Prostate gland (tissue), 2 donors: ENCODE results near the gene JMJD1C. TPM values are rescaled to one million over a fixed set of nuclear protein-coding genes. Genes with fewer than 3 reads are reported as not detected.
"Not testable (repeated sequence)": the region's sequence is repeated elsewhere in the genome, so short reads cannot be mapped to it uniquely, and the experiment has no call there.

Experiments used
- DNase-seq: peaks from one replicate; pipeline ENCODE4 v3.0.0-alpha.2; 2019; ENCODE audit warnings: low spot score
- H3K27ac ChIP-seq, 2 donors: fragments of 200-600 bp; sonication (generic); 2 replicates each; pipeline ENCODE4 v1.5.1; 2017 to 2019
- H3K27me3 ChIP-seq: fragments of 200-600 bp; sonication (generic); replicated peaks from 2 replicates; pipeline ENCODE4 v1.5.1; 2019; ENCODE audit not compliant: insufficient read depth
- H3K36me3 ChIP-seq, 2 donors: fragments of 200-600 bp; sonication (generic); 1 replicate in 1 of 2; 2 replicates in 1 of 2; pipeline versions ENCODE4 v1.5.1 to v1.8.1; 2017 to 2019
- H3K4me1 ChIP-seq: fragments of 200-600 bp; sonication (generic); replicated peaks from 2 replicates; pipeline ENCODE4 v1.5.1; 2019
- H3K4me3 ChIP-seq, 2 donors: fragments of 200-600 bp; sonication (generic); 2 replicates each; pipeline ENCODE4 v1.5.1; 2017 to 2019
- H3K9me3 ChIP-seq: fragments of 200-600 bp; sonication (generic); 2 replicates; pipeline ENCODE4 v1.5.1; 2017
- CTCF ChIP-seq, 4 experiments: fragments of 200-600 bp in 2 of 4; fragments of 450-650 bp in 2 of 4; sonication (generic) in 2 of 4; IDR thresholded peaks; 1 replicate in 3 of 4; 2 replicates in 1 of 4; pipeline ENCODE4 v1.5.1; 2016 to 2019; ENCODE audit warnings: antibody characterized with exemption in 4 of 4, mild to moderate bottlenecking in 2 of 4, moderate library complexity in 2 of 4
- POLR2A ChIP-seq: fragments of 450-650 bp; IDR thresholded peaks from one replicate; pipeline ENCODE4 v1.6.1; 2016; ENCODE audit warnings: antibody characterized with exemption, mild to moderate bottlenecking
- POLR2AphosphoS5 ChIP-seq: sonication (generic); formaldehyde crosslinking; IDR thresholded peaks from one replicate; pipeline ENCODE4 v1.6.1; 2017; ENCODE audit warnings: antibody characterized with exemption
- WGBS: methylation state at CpG from one replicate; pipeline ENCODE4 v1.1.5; 2018; 5-methylcytosine and 5-hydroxymethylcytosine counted together
- intact Hi-C: fragments of 100-400 bp; cut with DNase I; formaldehyde crosslinking; loops from one replicate; pipeline ENCODE4 v1.14.2; 2022
- total RNA-seq, 2 donors: library from RNA; depleted of rRNA; stranded (reverse); fragments of >200 nt; gene quantifications; one replicate each; pipeline ENCODE4 v1.1.0, GENCODE V29; 2016

The JMJD1C gene
- total RNA-seq, 2 donors from 2014 or later: 66.9 to 97.9 TPM

- TF ChIP-seq POLR2A (no peak), POLR2AphosphoS5 (no peak), CTCF (IDR thresholded peaks at IDR 0.05) (no peak)
- intact Hi-C loops: no loop called here
- H3K9me3 ChIP-seq: no peaks in the 10 kb centered on the region
- no peak for DNase-seq
- H3K27me3 ChIP-seq: no peaks in the 10 kb centered on the region
- no peaks in the 10 kb centered on the region for H3K4me1 ChIP-seq
- H3K27ac ChIP-seq: no peak overlapping the region
- no peak overlapping the region for H3K4me3 ChIP-seq
- 90% methylated on average over 1 of the region's 1 CpG for WGBS
- no peaks in the 10 kb centered on the region for H3K36me3 ChIP-seq
Measured at GRCh38 chr10:63344269-63344668, 121.5 kb downstream of the JMJD1C start.

GRCh38 chr10:63343476-63343875 is 122.3 kb downstream of the JMJD1C start:
- Histone ChIP-seq H3K4me1 (no peaks in the 10 kb centered on the region), H3K27ac (no peak overlapping the region), H3K4me3 (no peak overlapping the region), H3K9me3 (no peaks in the 10 kb centered on the region), H3K36me3 (no peaks in the 10 kb centered on the region), H3K27me3 (no peaks in the 10 kb centered on the region)
- TF ChIP-seq POLR2AphosphoS5 (no peak), CTCF (IDR thresholded peaks at IDR 0.05) (no peak), POLR2A (no peak)
- WGBS: 94% methylated on average over 4 of the region's 4 CpGs
- DNase-seq: no peak
- intact Hi-C loops: no loop called here

- H3K9me3 ChIP-seq, H3K27ac ChIP-seq, H3K27me3 ChIP-seq, intact Hi-C loops, H3K36me3 ChIP-seq, DNase-seq, H3K4me1 ChIP-seq, H3K4me3 ChIP-seq: not testable (repeated sequence)
- whole genome bisulfite sequencing: 96% methylated on average over 7 of the region's 7 CpGs
Measured at GRCh38 chr10:63339640-63340039, 126.1 kb downstream of the JMJD1C start.

GRCh38 chr10:63337455-63338251 is 128.1 kb downstream of the JMJD1C start:
- Histone ChIP-seq H3K36me3 (no peaks in the 10 kb centered on the region), H3K4me1 (no peaks in the 10 kb centered on the region), H3K4me3 (no peak overlapping the region), H3K27me3 (no peaks in the 10 kb centered on the region), H3K27ac (no peak overlapping the region), H3K9me3 (no peaks in the 10 kb centered on the region)
- no peak for DNase-seq
- TF ChIP-seq CTCF (IDR thresholded peaks at IDR 0.05): no peak
- intact Hi-C loops: no loop called here
- 97% methylated on average over 4 of the region's 4 CpGs for WGBS

GRCh38 chr10:63331586-63331985 is 134.2 kb downstream of the JMJD1C start:
- Histone ChIP-seq H3K4me1 (no peaks in the 10 kb centered on the region), H3K9me3 (no peaks in the 10 kb centered on the region), H3K36me3 (no peaks in the 10 kb centered on the region), H3K27me3 (no peaks in the 10 kb centered on the region), H3K4me3 (no peak overlapping the region), H3K27ac (no peak overlapping the region)
- TF ChIP-seq POLR2A: no peak
- TF ChIP-seq POLR2AphosphoS5: no peak
- TF ChIP-seq CTCF (IDR thresholded peaks at IDR 0.05): no peak
- WGBS: 96% methylated on average over 5 of the region's 5 CpGs
- intact Hi-C loops: no loop called here
- DNase-seq: no peak
